Stimulated activated CD8-positive, alpha-beta memory T cell treated with anti-CD3 and anti-CD28 coated beads, Interleukin-7, amount 100 ng/mL, for 4 hours (primary cell): ENCODE results near the gene TM9SF4.
A peak's percentile ranks its signal among the peaks of the same experiment; 100 is the strongest.
"Not testable (repeated sequence)": the region's sequence is repeated elsewhere in the genome, so short reads cannot be mapped to it uniquely, and the experiment has no call there.

ENCODE experiments used
- DNase-seq, 2 donors: peaks; one replicate each; pipeline ENCODE4 v3.0.0-alpha.2; 2020; ENCODE audit warnings: low read depth in 2 of 2

Gene TM9SF4

DNA sequence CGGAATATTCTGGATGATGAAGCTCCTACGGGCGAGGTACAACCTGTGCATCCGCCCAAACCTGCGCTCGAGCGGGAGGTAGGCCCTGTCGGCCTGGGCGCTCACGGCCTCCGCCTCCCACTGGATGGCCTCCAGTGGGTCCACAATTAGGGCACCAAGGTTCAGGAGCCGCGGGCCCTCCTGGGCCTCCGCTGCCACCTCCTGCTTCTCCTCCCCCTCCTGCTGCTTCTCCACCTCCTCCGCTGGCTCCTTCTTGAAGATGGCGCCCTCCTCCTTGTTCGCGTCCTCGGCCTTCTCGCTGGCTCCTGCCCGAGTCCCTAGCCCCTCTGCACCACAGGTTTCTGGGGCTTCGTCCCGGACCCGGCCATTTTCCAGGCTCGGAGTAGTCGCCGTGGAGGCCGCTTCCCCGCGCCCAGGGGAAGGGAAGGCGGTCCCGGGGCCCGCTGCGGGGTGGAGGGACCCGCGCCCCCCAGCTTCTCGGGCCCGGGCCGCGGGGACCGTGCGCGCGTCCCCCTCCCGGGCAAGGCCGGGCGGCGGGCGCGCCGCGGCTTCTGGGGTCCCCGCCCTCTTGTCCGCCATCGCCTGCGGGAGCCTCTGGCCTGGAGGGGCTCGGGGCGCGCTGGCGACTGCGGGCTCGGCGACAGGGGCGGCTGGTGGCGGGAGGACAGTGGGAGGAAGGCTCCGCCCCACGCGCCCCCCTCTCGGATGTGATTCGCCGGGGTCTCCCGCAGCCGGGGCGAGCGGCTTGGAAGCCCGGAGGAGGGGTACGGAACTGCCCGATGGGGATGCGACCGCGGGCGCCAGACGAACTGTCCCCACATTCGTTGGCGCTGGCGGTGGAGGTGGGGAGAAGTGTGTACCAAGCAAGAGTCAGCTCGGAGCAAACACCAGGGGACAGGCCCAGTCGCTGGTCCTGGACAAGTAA is 80.4 kb downstream of the TM9SF4 start:
- peak in 1 of 2 donors; percentile 31 for DNase-seq

DNA sequence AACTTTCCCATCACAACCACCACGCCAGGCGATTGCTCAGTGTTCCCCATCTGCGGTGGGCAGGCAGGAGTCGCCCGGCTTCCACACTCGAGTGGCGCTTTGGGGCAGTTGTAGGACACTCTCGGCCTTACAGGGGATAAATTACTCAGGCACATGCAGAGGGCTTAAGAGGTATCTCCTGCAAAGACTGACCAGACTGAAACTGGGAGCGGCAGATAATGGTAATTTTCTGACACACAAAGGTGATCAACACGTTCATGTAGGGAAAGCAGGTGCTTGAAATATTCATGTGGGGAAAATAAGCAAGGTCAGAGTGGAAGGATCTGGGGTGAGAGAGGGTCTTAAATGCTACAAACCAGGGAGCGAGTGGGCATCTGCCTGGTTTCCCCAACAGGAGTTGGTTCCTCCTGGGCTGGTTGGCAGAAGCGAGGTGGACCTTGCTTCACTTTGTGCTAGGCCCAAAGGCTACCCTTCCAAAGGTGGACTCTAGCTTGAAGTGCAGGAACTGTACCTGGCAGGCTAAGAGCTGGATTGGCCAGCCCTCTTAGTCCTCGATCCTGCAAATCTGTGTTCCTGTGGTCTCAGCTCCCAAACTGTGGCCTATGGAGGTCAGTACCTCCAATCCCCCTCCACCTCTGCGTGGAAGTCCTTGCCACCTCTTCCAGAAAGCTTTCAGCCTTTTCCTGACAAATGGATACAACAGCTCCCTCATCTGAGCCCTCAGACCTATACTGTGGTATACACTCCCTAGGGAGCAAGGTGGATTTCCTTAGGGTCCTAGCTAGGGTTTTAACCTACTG is 81.3 kb downstream of the TM9SF4 start:
- no peak for DNase-seq

DNA sequence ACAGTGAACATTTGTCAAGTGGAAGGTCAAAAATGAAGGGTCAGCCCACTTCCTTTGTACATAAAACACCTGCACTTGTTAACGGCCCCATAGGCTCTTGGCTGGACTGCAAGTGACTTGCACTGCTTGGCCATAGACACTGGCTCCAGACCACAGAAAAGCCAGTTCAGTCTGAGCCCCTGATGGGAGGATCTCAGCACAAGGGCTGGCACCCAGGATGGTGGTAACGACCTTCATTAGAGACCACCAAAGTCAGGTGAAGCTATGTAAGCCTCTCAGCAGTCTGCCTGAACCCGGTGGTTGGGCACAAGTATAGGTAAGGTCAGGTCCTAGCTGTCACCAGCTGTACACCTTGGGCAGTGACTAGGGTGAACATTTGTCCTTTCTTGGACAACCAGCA is 81.9 kb downstream of the TM9SF4 start:
- no peak for DNase-seq

DNA sequence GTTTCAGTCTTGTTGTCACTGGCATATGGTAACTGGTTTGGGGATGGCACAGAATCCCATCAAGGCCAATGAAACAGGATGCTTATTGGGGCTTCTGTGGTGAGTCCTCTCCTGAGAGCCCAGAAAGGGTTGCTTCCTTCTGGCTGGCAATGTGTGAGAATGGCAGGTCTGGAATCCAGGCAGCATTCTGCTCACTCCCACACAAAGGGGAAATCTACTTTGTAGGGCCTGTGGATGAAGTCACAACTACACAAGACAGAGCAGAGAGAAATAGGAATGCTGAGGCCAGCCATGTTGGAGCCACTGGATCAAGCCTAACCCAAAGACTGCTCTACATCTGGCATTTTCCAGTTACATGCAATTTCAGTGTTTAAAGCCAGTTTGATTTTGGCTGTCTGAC is 82.4 kb downstream of the TM9SF4 start:
- DNase-seq: no peak

DNA sequence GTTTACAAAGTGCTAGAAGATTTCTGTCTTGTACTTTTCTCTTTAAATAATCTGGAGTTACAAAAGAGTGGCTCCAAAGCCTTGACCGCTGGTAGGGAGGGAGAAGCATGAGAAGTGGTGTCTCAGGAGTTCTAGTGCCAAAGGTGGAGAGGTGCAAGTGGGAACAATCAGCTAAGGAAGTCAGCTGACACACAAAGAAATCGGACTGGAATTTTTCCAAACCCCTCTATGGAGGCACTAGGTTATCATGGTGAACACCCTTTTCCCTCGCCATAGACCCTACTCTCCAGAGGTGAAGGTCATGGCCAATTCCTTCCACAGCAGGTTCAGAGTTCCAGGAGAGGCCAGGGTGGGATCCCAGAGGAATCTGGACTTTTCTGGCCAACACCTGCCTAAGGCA is 83.2 kb downstream of the TM9SF4 start:
- DNase-seq: no peak

DNA sequence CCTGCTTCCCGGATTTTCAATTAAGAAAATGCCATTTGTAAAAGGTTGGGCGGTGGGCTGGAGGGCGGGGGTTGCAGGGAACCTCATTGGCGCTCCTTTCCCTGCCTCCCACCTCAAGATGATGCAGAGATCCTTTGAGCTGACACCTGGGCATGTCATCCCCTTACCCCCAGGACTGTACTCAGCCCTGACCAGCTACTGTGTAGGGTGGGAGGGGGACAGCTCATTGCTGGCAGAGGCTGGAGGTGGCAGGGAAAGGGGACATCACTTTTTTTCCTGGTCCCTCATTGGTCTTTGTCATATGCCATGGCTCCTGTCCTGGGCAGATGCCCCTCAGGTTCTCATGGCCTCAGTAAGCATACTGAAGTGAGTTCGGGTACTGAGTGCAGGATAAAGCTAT is 83.8 kb downstream of the TM9SF4 start:
- not testable (repeated sequence) for DNase-seq

DNA sequence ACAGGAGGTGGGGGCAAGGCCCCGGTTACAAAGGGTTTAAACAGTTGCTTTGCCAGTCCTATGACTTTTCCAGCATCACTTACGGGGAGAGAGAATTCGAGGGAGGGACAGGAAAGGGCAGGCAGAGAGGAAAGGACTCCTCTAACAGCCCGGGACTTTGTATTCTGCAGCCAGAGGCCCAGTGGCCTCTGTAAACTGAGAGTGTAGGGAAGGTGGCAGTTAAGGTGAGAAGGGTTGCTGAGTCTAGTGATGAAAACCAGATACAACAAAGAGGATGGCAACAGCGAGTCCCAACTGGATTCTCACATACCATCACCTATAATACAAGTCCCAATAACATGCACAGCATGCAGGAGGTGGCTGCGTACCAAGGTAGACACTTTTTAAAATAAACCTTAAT is 84.5 kb downstream of the TM9SF4 start:
- no peak for DNase-seq

DNA sequence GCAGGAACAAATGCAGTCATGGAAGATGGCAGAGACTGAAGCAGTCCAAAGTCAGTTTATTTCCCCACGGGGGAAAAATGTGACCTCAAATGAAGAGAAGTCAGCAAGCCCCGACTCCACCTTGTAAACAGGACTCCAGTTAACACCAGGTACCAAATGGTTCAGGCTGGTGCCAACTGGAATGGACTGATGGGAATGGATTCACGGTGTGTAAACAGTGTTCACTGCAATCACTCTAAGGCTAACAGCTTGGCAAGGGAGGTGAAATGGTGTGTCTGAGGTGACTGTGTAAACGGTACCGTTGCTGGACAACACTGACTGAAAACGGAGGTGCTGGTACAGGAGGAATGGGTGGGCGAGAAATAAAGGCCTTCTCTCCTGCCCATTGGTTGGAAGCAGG is 86.1 kb downstream of the TM9SF4 start:
- DNase-seq: no peak

DNA sequence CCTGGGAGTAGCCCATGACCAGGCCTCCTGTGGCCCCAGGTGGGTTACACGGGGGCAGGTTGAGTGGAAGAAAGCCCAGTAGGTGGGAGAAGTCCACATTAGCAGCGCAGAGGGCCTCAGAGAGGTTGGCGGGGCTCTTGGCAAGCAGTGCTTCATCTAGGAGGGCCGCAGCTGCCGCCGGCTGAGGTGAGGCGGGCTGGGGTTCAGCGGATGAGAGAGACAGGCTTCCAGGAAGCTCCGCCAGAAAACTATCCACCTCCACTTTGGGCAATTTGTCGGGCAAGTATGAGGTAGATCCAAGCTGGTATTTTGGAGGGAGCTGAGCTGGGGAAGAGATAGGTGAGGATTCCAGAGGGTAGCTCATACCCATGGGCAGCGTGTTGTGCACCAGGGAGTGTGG is 87.1 kb downstream of the TM9SF4 start:
- DNase-seq: not testable (repeated sequence)

DNA sequence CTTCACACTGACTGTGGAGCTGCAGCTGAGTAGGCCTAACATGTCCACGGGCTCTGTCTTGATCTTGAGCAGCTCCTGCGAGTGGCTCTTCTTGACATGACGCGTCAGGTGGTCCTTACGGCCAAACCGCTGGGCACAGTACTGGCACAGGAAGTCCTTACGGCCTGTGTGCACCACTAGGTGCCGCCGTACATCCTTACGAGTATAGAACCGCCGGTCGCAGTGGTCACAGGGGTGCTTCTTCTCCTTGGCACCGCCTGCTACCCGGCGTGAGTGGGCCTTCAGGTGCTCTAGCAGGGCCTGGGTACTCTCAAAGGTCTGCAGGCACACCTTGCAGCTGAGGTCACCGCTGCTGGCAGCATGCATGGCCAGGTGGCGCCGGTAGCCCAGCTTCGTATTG is 87.6 kb downstream of the TM9SF4 start:
- not testable (repeated sequence) for DNase-seq

DNA sequence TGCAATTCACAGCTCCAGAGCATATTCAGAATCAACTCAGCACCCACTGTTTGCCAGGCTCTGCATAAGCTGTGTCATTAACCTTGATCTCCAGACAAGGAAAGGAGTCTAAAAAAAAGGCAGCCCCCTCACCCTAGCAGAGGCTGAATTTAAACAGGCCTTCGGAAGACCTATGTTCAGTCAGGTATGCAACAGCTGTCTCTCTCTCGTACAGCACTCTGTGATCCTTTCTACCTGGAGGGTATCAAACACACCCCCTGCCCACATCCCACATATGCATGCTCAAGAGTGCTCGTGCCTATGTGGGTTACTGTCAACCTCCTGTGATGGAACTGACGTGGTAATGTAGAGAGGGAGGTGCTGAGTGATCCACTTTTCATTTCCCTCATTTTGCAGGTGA is 89.5 kb downstream of the TM9SF4 start:
- no peak for DNase-seq

DNA sequence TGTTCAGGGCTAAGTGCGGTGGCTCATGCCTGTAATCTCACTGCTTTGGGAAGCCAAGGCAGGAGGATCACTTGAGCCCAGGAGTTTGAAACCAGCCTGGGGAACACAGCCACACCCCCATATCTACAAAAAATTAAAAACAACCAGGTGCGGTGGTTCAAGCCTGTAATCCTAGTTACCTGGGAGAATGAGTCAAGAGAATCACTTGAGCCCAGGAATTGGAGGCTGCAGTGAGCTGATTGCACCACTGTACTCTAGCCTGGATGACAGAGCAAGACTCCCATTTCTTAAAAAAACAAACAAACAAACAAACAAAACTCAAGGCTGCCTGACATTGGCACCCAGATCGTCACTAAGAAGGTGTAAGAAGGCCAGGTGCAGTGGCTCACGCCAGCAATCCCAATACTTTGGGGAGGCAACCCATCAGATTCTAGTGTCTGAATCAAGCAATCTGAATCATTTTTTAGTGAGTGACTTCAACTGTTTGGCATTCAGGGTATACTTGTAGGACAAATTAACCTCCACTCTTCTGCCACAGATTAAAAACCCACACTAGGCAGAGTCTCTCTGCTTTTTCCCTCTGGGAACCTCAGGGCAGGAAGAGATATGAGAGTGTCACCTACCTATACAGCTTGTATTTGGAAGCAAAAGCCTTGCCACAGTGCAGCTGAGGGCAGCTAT is 91.9 kb downstream of the TM9SF4 start:
- DNase-seq: no peak

DNA sequence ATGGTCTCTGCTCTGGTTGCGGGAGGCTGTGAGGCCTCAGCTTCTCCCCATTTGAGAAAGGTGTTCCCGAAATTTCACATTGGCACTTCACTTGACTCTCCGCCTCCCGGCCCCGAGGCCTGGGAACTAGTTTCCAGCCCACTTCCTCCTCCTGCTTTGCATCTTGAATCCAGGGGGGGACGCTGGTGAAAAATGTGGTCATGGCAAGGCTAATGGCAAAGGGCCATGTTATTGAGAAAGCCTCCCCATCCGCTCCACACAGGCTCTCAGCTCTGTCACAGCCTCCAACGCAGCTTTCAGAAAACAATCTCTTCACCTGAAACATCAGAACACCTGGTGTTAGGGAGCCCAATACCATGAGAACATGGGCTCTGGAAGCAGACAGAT is 92.5 kb downstream of the TM9SF4 start:
- DNase-seq: no peak

DNA sequence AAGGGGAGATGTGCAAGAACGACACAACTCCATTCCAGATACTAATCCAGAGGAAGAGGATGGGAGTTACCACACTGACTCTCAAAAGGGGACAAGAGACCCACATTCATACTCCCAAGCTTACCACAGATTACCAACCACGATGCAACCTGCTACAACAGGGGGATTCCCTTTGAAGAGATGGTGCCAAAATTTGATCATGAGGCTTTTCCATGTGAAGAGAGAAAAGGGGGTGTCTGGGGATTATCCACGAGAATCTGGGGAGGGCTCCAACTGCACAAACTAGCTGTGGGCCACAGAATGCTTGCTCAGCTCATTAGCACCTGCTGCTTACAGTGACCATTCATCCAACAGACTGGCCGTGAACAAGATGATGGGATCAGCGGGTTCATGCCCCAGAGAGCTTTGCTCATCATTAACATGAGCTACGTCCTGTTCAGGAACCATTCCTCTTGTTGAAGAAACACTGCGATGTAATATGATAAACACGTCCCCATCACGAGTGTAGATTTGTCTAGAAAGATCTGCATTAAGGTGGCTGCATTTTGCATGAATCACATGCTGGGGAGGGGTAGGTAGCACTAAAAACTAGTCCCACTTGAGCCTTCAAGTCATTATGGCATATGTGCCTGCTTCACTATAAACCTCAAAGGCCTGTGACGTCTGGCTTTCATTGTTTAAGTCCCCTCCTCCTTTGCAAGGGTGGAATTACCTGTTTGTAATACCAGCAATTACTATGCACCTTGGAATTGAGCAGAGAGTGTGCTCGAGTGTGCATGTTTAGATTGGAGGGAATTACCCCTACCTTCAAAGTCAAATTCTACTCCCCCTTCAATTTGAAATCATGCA is 94.1 kb downstream of the TM9SF4 start:
- DNase-seq: no peak

DNA sequence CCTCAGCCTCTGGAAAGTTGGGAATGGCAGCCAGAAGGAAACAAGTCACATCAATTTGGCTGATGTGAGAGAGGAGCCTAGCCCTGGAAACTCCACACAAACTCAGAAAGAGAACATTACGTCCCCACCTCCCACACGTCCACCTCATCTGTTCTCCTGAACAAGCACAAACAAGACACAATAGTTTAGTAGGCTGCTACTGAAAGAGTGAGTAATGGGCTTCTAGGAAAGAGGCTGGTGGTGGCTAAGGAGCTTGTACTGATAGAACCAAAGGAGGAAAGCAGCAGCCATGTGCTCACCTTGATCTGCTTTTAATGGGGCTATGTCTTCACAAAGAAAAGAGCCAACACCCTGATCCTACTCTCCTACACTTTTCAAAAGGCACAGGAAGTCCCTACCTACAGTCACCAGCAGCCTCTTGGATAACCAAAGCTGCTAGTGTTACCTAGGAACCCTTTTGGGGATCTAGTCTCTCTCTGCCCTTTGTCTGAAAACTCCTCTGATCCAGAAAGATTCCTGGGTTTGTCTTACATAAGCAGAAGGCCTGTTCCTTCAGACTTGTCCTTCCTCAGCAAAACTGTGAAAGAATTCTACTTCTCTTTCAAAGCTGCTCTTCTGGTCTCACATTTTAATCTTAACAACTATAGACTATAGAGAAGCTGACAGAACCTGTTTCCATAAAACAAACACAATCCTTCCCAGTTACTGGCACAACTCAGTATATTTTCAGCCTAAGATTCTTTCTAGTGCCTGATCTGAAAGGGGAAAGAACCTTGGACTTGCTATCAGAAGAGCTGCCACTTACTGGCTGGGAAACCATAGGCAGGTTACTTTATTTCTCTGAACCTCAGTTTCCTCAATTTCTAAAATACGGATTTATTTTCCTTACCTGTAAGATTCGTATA is 94.9 kb downstream of the TM9SF4 start:
- DNase-seq: peak; percentile 55 to 69

DNA sequence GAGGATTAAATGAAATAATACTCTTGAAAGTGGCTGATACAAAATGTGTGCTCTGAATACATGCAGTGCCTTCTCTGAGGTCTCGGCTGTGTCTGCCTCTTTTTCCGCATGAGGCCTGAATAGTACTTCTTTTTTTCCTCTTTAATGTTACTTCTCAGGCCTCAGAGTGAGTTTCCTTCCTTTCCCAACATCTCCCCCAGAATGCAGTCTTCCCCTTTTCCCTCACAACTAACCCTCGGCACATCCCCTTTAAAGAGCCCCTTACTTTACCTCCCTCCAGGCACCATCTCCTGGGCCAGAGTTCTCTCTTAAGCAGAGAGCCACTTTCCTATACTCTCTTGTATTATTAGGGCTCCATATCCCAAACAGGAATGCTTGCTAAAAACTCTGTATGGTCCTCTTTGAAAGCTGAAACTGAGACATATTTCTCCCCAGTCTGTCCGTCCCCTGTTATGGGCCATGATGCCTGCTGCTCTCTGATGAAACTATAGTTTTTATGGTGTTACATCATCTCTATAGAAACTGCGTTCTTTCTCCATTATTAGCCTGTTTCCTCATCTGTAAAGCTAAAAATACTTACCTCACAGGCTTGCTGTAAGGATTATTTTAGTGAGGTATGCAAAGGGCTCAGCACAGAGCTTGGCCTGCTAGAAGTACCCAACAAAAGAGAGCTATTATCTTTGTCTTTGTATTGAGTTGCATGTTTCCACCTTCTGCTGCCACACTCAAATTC is 95.8 kb downstream of the TM9SF4 start:
- no peak for DNase-seq

DNA sequence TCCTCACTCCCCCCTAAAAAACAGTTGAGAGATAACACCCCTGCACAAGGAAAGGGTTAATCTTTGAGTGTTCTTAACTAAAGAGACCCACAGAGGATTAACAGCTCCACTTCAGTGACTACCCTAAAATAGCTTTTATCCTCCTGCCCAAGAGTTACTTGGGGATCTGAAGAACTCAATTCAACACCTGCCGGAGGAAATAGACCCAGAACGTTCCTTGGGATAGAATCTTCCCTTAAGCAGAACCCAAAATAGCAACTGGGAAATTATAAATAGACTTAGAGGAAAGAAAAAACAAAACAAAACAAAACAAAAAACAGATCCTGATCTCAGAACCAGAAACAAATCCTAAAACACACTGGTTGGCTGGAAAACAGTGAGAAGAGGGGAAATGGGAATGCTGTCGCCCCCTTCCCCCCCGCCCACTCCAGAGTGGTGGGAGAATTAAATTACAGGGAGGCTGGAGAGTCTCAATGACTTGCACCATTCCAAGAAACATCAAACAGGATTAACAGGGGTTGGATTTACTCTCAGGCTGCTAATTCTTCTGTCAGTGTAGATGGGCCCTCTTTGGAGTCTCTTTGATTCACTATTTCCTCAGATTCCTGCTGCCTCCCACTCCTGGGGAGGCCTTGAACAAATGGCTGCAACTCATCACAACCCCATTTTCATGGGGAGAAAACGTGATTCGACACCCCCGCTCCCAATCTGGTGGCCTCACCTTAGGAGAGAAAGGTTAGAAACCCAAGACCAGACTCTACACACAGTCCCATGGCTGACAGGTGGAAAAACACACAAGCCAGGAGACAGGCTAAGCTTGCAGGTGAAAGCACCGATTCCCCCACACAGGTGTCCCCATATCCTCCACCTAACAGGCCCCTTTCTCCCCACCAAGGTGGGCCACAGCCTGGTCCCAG is 96.6 kb downstream of the TM9SF4 start:
- no peak for DNase-seq

DNA sequence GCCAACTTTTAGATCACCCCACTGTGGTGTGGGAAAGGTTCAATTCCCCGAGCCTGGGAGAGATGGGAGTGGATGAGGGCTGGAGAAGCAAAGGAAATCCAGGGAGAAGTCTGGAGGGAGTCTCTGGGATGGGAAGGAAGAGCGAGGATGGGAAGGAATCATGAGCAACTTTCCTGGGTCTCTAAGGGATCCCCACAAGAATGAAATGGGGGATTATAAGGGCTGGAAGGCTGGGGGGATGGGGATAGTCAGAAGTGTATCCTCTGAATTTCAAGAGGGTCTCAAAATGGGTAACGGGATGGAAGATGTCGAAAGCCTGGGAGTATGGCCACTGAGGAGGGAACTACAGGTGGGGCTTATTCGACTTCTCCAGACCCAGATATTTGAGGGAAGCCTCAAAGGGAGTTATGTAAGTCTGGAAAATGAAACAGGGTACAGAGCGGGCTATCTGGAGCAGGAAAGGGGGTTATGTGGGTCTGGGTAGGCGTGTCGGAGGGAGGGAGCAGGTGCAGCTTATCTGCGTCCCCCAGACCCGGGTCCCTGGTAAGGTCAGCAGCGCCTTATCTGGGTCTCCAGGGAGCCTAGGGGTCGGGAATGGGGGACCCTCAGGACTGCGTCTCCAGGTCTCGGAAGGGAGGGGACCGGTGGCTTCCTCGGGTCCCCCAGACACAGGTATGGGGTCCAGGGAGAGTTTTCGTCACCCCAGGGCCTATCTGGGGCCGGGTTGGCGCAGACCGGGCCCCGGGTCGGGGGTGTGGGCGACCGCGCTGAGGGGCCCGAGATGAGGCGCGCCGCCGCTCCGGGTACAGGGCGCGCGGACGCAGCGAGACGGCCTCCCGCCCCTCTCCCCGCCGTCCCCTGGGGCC is 97.5 kb downstream of the TM9SF4 start:
- DNase-seq: no peak
